SU-DHL-6 (cell line): Measurements from ENCODE around the gene CALHM2.

Experiments used
- H2AFZ ChIP-seq: fragments of 200-600 bp; sonication (generic); 2 replicates; pipeline ENCODE4 v1.6.1; 2014; ENCODE audit warnings: low read depth, mild to moderate bottlenecking, moderate library complexity, mixed read lengths, antibody characterized with exemption, low read length; ENCODE audit not compliant: severe bottlenecking
- H3F3A ChIP-seq: fragments of 200-600 bp; shearing (Covaris generic); 2 replicates; pipeline ENCODE4 v1.6.0; 2016; ENCODE audit warnings: antibody characterized with exemption, mild to moderate bottlenecking; ENCODE audit not compliant: insufficient read depth
- H3K27ac ChIP-seq: fragments of 200-600 bp; sonication (generic); 2 replicates; pipeline ENCODE4 v1.5.1; 2016; ENCODE audit warnings: low read depth, mild to moderate bottlenecking, low read length, moderate library complexity, mixed read lengths
- H3K27me3 ChIP-seq: fragments of 200-600 bp; sonication (generic), shearing (Covaris generic); 2 replicates; pipeline ENCODE4 v1.6.0; 2014; ENCODE audit warnings: mild to moderate bottlenecking, low read length
- H3K36me3 ChIP-seq: fragments of 200-600 bp; sonication (generic); 2 replicates; pipeline ENCODE4 v1.6.1; 2014; ENCODE audit warnings: mild to moderate bottlenecking, low read length, mixed read lengths
- H3K4me2 ChIP-seq: fragments of 300-600, 200-600 bp; shearing (Covaris generic), sonication (generic); 2 replicates; pipeline ENCODE4 v1.6.0; 2014; ENCODE audit warnings: low read length, low read depth, mild to moderate bottlenecking; ENCODE audit not compliant: poor library complexity, severe bottlenecking
- H3K4me3 ChIP-seq: fragments of 200-600 bp; sonication (generic); 2 replicates; pipeline ENCODE4 v1.5.1; 2014; ENCODE audit warnings: antibody characterized with exemption, low read length, mild to moderate bottlenecking, mixed read lengths; ENCODE audit not compliant: insufficient read depth, poor library complexity, severe bottlenecking
- H3K79me2 ChIP-seq: fragments of 200-600 bp; sonication (generic); 2 replicates; pipeline ENCODE4 v1.6.1; 2014; ENCODE audit warnings: mild to moderate bottlenecking, low read length, moderate library complexity; ENCODE audit not compliant: insufficient read depth
- H3K9ac ChIP-seq: fragments of 200-600 bp; sonication (generic); 2 replicates; pipeline ENCODE4 v1.7.0; 2014; ENCODE audit warnings: mild to moderate bottlenecking, low read length
- H3K9me2 ChIP-seq: fragments of 200-600 bp; sonication (generic); replicated peaks from 2 replicates; pipeline ENCODE4 v1.6.1; 2014; ENCODE audit warnings: low read length; ENCODE audit not compliant: insufficient read depth
- H3K9me3 ChIP-seq: fragments of 200-600 bp; sonication (generic); 2 replicates; pipeline ENCODE4 v1.6.1; 2014; ENCODE audit warnings: low read length, mixed read lengths; ENCODE audit not compliant: insufficient read depth
- H4K20me1 ChIP-seq: fragments of 200-600 bp; sonication (generic); 2 replicates; pipeline ENCODE4 v1.6.1; 2014; ENCODE audit warnings: low read depth, mild to moderate bottlenecking, antibody characterized with exemption, low read length, moderate library complexity, mixed read lengths
- EZH2phosphoT487 ChIP-seq: fragments of 200-600 bp; sonication (generic), shearing (Covaris generic); conservative IDR thresholded peaks from 2 replicates; pipeline ENCODE4 v1.6.1; 2018; ENCODE audit warnings: mild to moderate bottlenecking, antibody characterized with exemption, low read length, moderate library complexity, mixed read lengths
- TF ChIP-seq, protein P1 (sequence below): fragments of 200-600 bp; sonication (generic); IDR thresholded peaks from one replicate; pipeline ENCODE4 v1.5.1; 2017; ENCODE audit warnings: antibody characterized with exemption, mild to moderate bottlenecking, low read length, moderate library complexity; ENCODE audit not compliant: insufficient read depth, poor library complexity, severe bottlenecking

CALHM2 gene

DNA sequence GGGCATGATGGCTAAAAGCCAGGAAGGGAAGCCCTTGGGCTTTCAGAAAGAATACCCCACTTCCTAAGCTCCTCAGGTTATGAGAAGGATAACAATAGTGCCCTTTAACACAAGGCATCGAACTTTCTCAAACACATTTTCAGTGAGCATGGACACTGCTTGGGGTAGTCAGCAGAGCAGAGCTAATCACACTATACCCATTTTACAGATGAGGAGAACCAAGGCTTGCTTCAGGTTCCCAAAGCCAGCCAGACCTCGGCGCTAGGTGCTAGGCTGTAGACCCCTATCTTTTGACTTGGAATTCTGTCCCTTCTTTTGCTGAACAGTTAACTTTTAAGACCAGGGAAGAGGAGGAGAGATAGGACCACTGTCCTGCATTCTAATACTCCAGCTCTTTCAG is 43.2 kb upstream of the CALHM2 start:
- Histone ChIP-seq H3K4me3 (no peak overlapping the region), H3K27me3 (no peaks in the 10 kb centered on the region), H4K20me1 (no peaks in the 10 kb centered on the region), H2AFZ (no peak overlapping the region), H3K79me2 (no peaks in the 10 kb centered on the region), H3F3A (no peaks in the 10 kb centered on the region), H3K4me2 (no peak overlapping the region), H3K27ac (no peak overlapping the region), H3K9me2 (no peaks in the 10 kb centered on the region), H3K9me3 (no peaks in the 10 kb centered on the region), H3K9ac (no peak overlapping the region), H3K36me3 (no peaks in the 10 kb centered on the region)
- TF ChIP-seq, protein P1, sequence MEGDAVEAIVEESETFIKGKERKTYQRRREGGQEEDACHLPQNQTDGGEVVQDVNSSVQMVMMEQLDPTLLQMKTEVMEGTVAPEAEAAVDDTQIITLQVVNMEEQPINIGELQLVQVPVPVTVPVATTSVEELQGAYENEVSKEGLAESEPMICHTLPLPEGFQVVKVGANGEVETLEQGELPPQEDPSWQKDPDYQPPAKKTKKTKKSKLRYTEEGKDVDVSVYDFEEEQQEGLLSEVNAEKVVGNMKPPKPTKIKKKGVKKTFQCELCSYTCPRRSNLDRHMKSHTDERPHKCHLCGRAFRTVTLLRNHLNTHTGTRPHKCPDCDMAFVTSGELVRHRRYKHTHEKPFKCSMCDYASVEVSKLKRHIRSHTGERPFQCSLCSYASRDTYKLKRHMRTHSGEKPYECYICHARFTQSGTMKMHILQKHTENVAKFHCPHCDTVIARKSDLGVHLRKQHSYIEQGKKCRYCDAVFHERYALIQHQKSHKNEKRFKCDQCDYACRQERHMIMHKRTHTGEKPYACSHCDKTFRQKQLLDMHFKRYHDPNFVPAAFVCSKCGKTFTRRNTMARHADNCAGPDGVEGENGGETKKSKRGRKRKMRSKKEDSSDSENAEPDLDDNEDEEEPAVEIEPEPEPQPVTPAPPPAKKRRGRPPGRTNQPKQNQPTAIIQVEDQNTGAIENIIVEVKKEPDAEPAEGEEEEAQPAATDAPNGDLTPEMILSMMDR: no peak
- TF ChIP-seq EZH2phosphoT487: no peak

DNA sequence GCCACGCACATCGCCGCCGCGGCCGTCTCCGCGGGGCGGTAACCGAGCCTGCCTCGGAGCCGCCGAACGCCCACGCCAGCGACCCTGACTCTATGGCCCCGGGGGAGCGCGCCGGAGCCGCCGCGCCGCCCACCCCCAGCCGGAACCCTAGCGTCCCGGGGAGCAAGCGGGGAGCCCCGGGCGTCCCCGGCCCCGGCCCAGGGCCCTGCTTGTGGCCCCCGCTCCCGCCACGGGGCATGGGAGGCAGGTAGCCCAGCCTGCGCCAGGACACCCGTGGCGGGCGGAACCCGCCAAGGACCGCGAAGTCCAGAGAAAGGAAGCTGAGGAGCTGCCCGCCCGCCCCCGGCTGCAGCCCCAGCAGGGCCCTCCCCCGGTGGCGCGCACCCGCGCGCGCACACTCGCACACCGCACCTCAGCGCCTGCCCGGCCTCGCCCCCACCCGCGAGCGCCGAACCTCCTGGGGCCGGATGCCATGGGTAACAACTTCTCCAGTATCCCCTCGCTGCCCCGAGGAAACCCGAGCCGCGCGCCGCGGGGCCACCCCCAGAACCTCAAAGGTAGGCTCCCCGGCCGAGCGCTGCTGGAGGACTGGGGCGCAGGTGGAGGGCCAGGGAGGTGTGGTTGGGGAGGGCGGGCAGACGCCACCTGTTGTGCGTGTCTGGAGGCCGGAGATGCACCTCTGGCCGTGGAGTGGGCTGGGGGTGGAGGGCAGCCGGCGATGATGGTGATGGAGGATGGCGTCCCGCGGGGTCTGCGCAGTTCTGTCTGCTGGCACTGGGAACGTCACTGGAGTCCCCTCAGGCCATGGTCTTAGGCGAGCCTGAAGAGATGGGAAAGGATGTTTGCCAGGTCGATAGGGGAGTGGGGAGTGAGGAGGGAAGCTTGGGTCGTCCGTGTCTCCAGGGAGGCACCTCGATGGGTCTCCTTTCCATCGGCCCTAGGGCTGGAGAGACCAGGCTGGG is 42.0 kb upstream of the CALHM2 start:
- H3K79me2 ChIP-seq: no peaks in the 10 kb centered on the region
- no peaks in the 10 kb centered on the region for H3K27me3 ChIP-seq
- no peak overlapping the region for H3K9ac ChIP-seq
- TF ChIP-seq, protein P1: no peak
- no peak for TF ChIP-seq EZH2phosphoT487
- no peak overlapping the region for H3K27ac ChIP-seq
- H3K4me3 ChIP-seq: peak overlapping the region; percentile 21
- H3K36me3 ChIP-seq: no peaks in the 10 kb centered on the region
- H3K9me2 ChIP-seq: no peaks in the 10 kb centered on the region
- no peaks in the 10 kb centered on the region for H3K9me3 ChIP-seq
- H4K20me1 ChIP-seq: no peaks in the 10 kb centered on the region
- no peak overlapping the region for H2AFZ ChIP-seq
- peak overlapping the region; percentile 37 for H3K4me2 ChIP-seq
- no peaks in the 10 kb centered on the region for H3F3A ChIP-seq

DNA sequence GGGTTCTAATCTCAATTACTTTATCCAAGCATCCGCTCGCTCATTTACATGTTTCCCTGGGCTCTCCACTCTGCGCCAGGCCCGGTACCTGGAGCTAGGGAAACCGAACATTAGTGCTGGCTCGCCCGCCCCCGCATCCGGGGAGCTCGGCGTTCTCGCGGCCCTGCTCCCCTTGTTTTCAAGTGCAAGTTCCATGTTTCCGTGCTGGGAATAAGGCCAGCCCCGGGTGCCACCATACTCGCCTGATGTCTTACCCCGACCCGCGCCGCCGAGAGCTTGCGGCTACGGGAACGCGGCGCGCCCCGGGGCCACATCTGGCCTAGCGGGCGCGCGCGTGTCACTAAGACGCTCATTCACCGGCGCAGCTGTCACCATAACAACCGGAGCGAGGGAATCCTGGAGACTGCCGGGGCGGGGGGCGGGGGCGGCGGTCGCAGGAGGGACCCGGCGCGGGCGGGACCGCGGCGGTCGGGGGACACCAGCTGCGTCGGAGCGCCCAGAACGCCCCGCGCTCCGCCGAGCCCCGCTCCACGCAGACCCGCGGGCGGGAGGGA is 41.3 kb upstream of the CALHM2 start, which contains the start of gene NEURL1:
Gene NEURL1, plus strand, starts transcription at position 344 of the 554 bp plus-strand sequence. CDS start 683 bp downstream, outside the sequence.
- H3K27ac ChIP-seq: no peak within 1 kb of the TSS
- H3K79me2 ChIP-seq: no peaks in the 10 kb centered on the region
- no peaks in the 10 kb centered on the region for H3K36me3 ChIP-seq
- no peak within 1 kb of the TSS for H3K9ac ChIP-seq
- peak within 1 kb of the TSS; percentile 37 for H3K4me2 ChIP-seq
- no peak within 1 kb of the TSS for H2AFZ ChIP-seq
- H3K4me3 ChIP-seq: peak within 1 kb of the TSS; percentile 21
- TF ChIP-seq, protein P1: no peak
- TF ChIP-seq EZH2phosphoT487: no peak
- no peaks in the 10 kb centered on the region for H3K9me2 ChIP-seq
- no peaks in the 10 kb centered on the region for H4K20me1 ChIP-seq
- no peaks in the 10 kb centered on the region for H3K9me3 ChIP-seq
- no peaks in the 10 kb centered on the region for H3K27me3 ChIP-seq
- H3F3A ChIP-seq: no peaks in the 10 kb centered on the region
